Transverse colon (tissue), 4 donors: ENCODE measurements around the gene CDK5RAP1.

Source experiments
- POLR2A ChIP-seq: fragments of 450-650 bp; IDR thresholded peaks from one replicate; pipeline ENCODE4 v1.6.1; 2016; ENCODE audit warnings: antibody characterized with exemption, mild to moderate bottlenecking, moderate library complexity
- POLR2AphosphoS5 ChIP-seq, 3 donors: sonication (generic); formaldehyde crosslinking; IDR thresholded peaks; one replicate each; pipeline ENCODE4 v1.6.1; 2016; ENCODE audit warnings: antibody characterized with exemption in 3 of 3
- TF ChIP-seq, protein P1 (sequence below), 5 experiments: fragments of 200-600 bp in 3 of 5; fragments of 450-650 bp in 2 of 5; sonication (generic) in 3 of 5; IDR thresholded peaks; 1 replicate in 2 of 5; 2 replicates in 3 of 5; pipeline ENCODE4 v1.5.1; 2016 to 2017; ENCODE audit warnings: antibody characterized with exemption in 5 of 5, inconsistent platforms in 3 of 5, mild to moderate bottlenecking in 2 of 5, moderate library complexity in 1 of 5

DNA sequence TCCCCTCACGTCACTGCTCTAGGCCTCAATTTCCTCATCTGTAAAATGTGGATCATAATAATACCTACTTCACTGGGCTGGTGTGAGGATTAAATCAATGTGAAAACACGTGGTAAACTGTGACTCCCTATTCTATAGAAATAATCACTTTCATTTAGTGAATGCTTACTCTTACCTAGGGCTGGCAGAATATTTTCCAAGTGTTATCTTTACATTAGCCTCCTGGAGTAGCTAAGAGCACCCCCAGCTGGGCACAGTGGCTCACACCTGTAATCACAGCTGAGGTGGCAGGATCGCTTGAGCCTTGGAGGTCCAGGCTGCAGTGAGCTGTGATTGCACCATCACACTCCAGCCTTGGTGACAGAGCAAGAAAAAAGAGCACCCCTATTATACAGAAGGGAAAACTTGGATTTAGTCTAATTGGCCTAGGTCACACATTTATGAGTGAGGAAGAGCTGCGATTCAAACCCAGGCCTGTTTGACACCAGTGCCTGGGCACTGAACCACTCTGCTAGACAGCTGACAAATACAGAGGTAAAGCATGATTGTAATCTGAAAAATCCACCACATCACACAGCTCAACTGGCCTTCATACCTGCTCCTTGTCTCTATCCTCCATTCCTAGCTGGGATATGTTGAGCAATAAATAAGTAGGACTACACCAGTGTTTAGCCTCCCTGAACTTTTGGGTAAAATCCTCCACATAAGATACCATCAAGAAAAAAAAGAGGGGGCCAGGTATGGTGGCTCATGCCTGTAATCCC, 43.7 kb upstream of the CDK5RAP1 start:
- TF ChIP-seq, protein P1, sequence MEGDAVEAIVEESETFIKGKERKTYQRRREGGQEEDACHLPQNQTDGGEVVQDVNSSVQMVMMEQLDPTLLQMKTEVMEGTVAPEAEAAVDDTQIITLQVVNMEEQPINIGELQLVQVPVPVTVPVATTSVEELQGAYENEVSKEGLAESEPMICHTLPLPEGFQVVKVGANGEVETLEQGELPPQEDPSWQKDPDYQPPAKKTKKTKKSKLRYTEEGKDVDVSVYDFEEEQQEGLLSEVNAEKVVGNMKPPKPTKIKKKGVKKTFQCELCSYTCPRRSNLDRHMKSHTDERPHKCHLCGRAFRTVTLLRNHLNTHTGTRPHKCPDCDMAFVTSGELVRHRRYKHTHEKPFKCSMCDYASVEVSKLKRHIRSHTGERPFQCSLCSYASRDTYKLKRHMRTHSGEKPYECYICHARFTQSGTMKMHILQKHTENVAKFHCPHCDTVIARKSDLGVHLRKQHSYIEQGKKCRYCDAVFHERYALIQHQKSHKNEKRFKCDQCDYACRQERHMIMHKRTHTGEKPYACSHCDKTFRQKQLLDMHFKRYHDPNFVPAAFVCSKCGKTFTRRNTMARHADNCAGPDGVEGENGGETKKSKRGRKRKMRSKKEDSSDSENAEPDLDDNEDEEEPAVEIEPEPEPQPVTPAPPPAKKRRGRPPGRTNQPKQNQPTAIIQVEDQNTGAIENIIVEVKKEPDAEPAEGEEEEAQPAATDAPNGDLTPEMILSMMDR (IDR thresholded peaks at IDR 0.05): peak in 2 of 5 experiments; percentile 9 to 24
- no peak for TF ChIP-seq POLR2A
- TF ChIP-seq POLR2AphosphoS5 (IDR thresholded peaks at IDR 0.05): no peak
